ENCODE measurements around the gene SPATA2.
"Not testable (repeated sequence)": the region's sequence is repeated elsewhere in the genome, so short reads cannot be mapped to it uniquely, and the experiment has no call there.

SPATA2 gene

GRCh38 chr20:49955830-49956396, 40.6 kb upstream of the SPATA2 start:
- not testable (repeated sequence) for DNase-seq (ENCODE audit: low spot score); H3K23ac ChIP-seq (ENCODE audit: low read depth, low read length, poor library complexity); H2BK5ac ChIP-seq (ENCODE audit: low read length); H3K18ac ChIP-seq (ENCODE audit: low read length); H3K4me2 ChIP-seq (ENCODE audit: insufficient read depth, low read length, poor library complexity, severe bottlenecking); H2AFZ ChIP-seq (ENCODE audit: low read length); H2BK12ac ChIP-seq (ENCODE audit: low read length); H3K79me1 ChIP-seq (ENCODE audit: low read depth, low read length); H3K9me3 ChIP-seq (replicated peaks in 1 of 2; ENCODE audit: control insufficient read depth in 2 of 2, insufficient read depth in 1 of 2, low read depth in 1 of 2, low read length in 2 of 2); H3K27me3 ChIP-seq (ENCODE audit: control insufficient read depth in 3 of 3, insufficient read depth in 3 of 3, low read depth in 1 of 3, low read length in 3 of 3); H3K4me1 ChIP-seq (ENCODE audit: control insufficient read depth in 2 of 2, insufficient read depth in 1 of 2, low read depth in 1 of 2, low read length in 2 of 2); H2BK120ac ChIP-seq (ENCODE audit: low read depth, low read length); H4K91ac ChIP-seq (ENCODE audit: low read depth, low read length, poor library complexity); H2AK5ac ChIP-seq (ENCODE audit: low read depth, low read length); H3K4me3 ChIP-seq (ENCODE audit: low read length in 2 of 2); H2BK15ac ChIP-seq (ENCODE audit: low read length); H3K27ac ChIP-seq (replicated peaks; ENCODE audit: low read length); H3K14ac ChIP-seq (ENCODE audit: low read length); H4K8ac ChIP-seq (ENCODE audit: low read depth, low read length); H3K9ac ChIP-seq (ENCODE audit: low read depth, low read length, poor library complexity); H3K4ac ChIP-seq (ENCODE audit: low read length)
- no CpG with 5 or more reads among the region's 12 CpGs for WGBS, 2 donors (ENCODE audit: extremely low coverage in 2 of 2, insufficient read length in 2 of 2, insufficient replicate concordance in 1 of 2)
- peaks cover 30 to 73% of the 10 kb centered on the region in 2 donors for H3K36me3 ChIP-seq (replicated peaks in 1 of 2; ENCODE audit: control insufficient read depth in 2 of 2, insufficient read depth in 2 of 2, low read length in 2 of 2)

- H3K4me2 ChIP-seq (ENCODE audit: insufficient read depth, low read length, poor library complexity, severe bottlenecking) = no peak overlapping the region
- H3K23ac ChIP-seq (ENCODE audit: low read depth, low read length, poor library complexity) = no peak overlapping the region
- H3K27me3 ChIP-seq (ENCODE audit: control insufficient read depth in 3 of 3, insufficient read depth in 3 of 3, low read depth in 1 of 3, low read length in 3 of 3) = no peaks in the 10 kb centered on the region
- H3K27ac ChIP-seq (replicated peaks; ENCODE audit: low read length) = no peak overlapping the region
- no peaks in the 10 kb centered on the region for H3K79me1 ChIP-seq (ENCODE audit: low read depth, low read length)
- no peak overlapping the region for H2BK5ac ChIP-seq (ENCODE audit: low read length)
- no peak overlapping the region for H2AK5ac ChIP-seq (ENCODE audit: low read depth, low read length)
- no peak overlapping the region for H2AFZ ChIP-seq (ENCODE audit: low read length)
- H4K91ac ChIP-seq (ENCODE audit: low read depth, low read length, poor library complexity) = no peak overlapping the region
- peaks cover 0 to 3% of the 10 kb centered on the region in 2 donors for H3K9me3 ChIP-seq (replicated peaks in 1 of 2; ENCODE audit: control insufficient read depth in 2 of 2, insufficient read depth in 1 of 2, low read depth in 1 of 2, low read length in 2 of 2)
- H2BK15ac ChIP-seq (ENCODE audit: low read length) = no peak overlapping the region
- peaks cover 35 to 79% of the 10 kb centered on the region in 2 donors for H3K36me3 ChIP-seq (replicated peaks in 1 of 2; ENCODE audit: control insufficient read depth in 2 of 2, insufficient read depth in 2 of 2, low read length in 2 of 2)
- H3K14ac ChIP-seq (ENCODE audit: low read length) = no peak overlapping the region
- no peak overlapping the region for H3K9ac ChIP-seq (ENCODE audit: low read depth, low read length, poor library complexity)
- no CpG with 5 or more reads among the region's 3 CpGs for WGBS, 2 donors (ENCODE audit: extremely low coverage in 2 of 2, insufficient read length in 2 of 2, insufficient replicate concordance in 1 of 2)
- no peak overlapping the region for H4K8ac ChIP-seq (ENCODE audit: low read depth, low read length)
- no peak overlapping the region for H2BK120ac ChIP-seq (ENCODE audit: low read depth, low read length)
- no peak overlapping the region for H2BK12ac ChIP-seq (ENCODE audit: low read length)
- H3K4me3 ChIP-seq (ENCODE audit: low read length in 2 of 2) = no peak overlapping the region
- no peak overlapping the region for H3K18ac ChIP-seq (ENCODE audit: low read length)
- H3K4ac ChIP-seq (ENCODE audit: low read length) = no peak overlapping the region
- H3K4me1 ChIP-seq (ENCODE audit: control insufficient read depth in 2 of 2, insufficient read depth in 1 of 2, low read depth in 1 of 2, low read length in 2 of 2) = no peaks in the 10 kb centered on the region
- DNase-seq (ENCODE audit: low spot score) = no peak
Measured at GRCh38 chr20:49955167-49955566, 39.8 kb upstream of the SPATA2 start.

GRCh38 chr20:49951151-49951550, 35.8 kb upstream of the SPATA2 start:
- Histone ChIP-seq H3K79me1 (ENCODE audit: low read depth, low read length) (no peaks in the 10 kb centered on the region), H3K18ac (ENCODE audit: low read length) (no peak overlapping the region), H3K36me3 (replicated peaks in 1 of 2; ENCODE audit: control insufficient read depth in 2 of 2, insufficient read depth in 2 of 2, low read length in 2 of 2) (peaks cover 43 to 89% of the 10 kb centered on the region in 2 donors), H4K8ac (ENCODE audit: low read depth, low read length) (no peak overlapping the region), H3K23ac (ENCODE audit: low read depth, low read length, poor library complexity) (no peak overlapping the region), H3K27ac (replicated peaks; ENCODE audit: low read length) (no peak overlapping the region), H2BK5ac (ENCODE audit: low read length) (no peak overlapping the region), H4K91ac (ENCODE audit: low read depth, low read length, poor library complexity) (no peak overlapping the region), H3K9me3 (replicated peaks in 1 of 2; ENCODE audit: control insufficient read depth in 2 of 2, insufficient read depth in 1 of 2, low read depth in 1 of 2, low read length in 2 of 2) (no peaks in the 10 kb centered on the region), H2AK5ac (ENCODE audit: low read depth, low read length) (no peak overlapping the region), H3K9ac (ENCODE audit: low read depth, low read length, poor library complexity) (no peak overlapping the region), H3K4me3 (ENCODE audit: low read length in 2 of 2) (no peak overlapping the region), H3K4ac (ENCODE audit: low read length) (no peak overlapping the region), H2BK12ac (ENCODE audit: low read length) (no peak overlapping the region), H3K4me2 (ENCODE audit: insufficient read depth, low read length, poor library complexity, severe bottlenecking) (no peak overlapping the region), H2BK15ac (ENCODE audit: low read length) (no peak overlapping the region), H3K4me1 (ENCODE audit: control insufficient read depth in 2 of 2, insufficient read depth in 1 of 2, low read depth in 1 of 2, low read length in 2 of 2) (no peaks in the 10 kb centered on the region), H3K27me3 (ENCODE audit: control insufficient read depth in 3 of 3, insufficient read depth in 3 of 3, low read depth in 1 of 3, low read length in 3 of 3) (no peaks in the 10 kb centered on the region), H2AFZ (ENCODE audit: low read length) (no peak overlapping the region), H3K14ac (ENCODE audit: low read length) (no peak overlapping the region), H2BK120ac (ENCODE audit: low read depth, low read length) (no peak overlapping the region)
- WGBS, 2 donors (ENCODE audit: extremely low coverage in 2 of 2, insufficient read length in 2 of 2, insufficient replicate concordance in 1 of 2) = no CpG with 5 or more reads among the region's 4 CpGs
- DNase-seq (ENCODE audit: low spot score) = no peak

GRCh38 chr20:49948809-49949507, 33.6 kb upstream of the SPATA2 start:
- no peak overlapping the region for H4K91ac ChIP-seq (ENCODE audit: low read depth, low read length, poor library complexity)
- no peaks in the 10 kb centered on the region for H3K79me1 ChIP-seq (ENCODE audit: low read depth, low read length)
- no peak overlapping the region for H2AFZ ChIP-seq (ENCODE audit: low read length)
- H2AK5ac ChIP-seq (ENCODE audit: low read depth, low read length) = no peak overlapping the region
- no peak overlapping the region for H2BK12ac ChIP-seq (ENCODE audit: low read length)
- no CpG with 5 or more reads among the region's 11 CpGs for WGBS, 2 donors (ENCODE audit: extremely low coverage in 2 of 2, insufficient read length in 2 of 2, insufficient replicate concordance in 1 of 2)
- no peaks in the 10 kb centered on the region for H3K9me3 ChIP-seq (replicated peaks in 1 of 2; ENCODE audit: control insufficient read depth in 2 of 2, insufficient read depth in 1 of 2, low read depth in 1 of 2, low read length in 2 of 2)
- H4K8ac ChIP-seq (ENCODE audit: low read depth, low read length) = no peak overlapping the region
- H2BK120ac ChIP-seq (ENCODE audit: low read depth, low read length) = no peak overlapping the region
- no peak overlapping the region for H3K4ac ChIP-seq (ENCODE audit: low read length)
- no peak for DNase-seq (ENCODE audit: low spot score)
- no peak overlapping the region for H3K4me2 ChIP-seq (ENCODE audit: insufficient read depth, low read length, poor library complexity, severe bottlenecking)
- H2BK5ac ChIP-seq (ENCODE audit: low read length) = no peak overlapping the region
- no peak overlapping the region for H3K14ac ChIP-seq (ENCODE audit: low read length)
- no peak overlapping the region for H3K23ac ChIP-seq (ENCODE audit: low read depth, low read length, poor library complexity)
- H3K9ac ChIP-seq (ENCODE audit: low read depth, low read length, poor library complexity) = no peak overlapping the region
- no peak overlapping the region for H2BK15ac ChIP-seq (ENCODE audit: low read length)
- no peaks in the 10 kb centered on the region for H3K27me3 ChIP-seq (ENCODE audit: control insufficient read depth in 3 of 3, insufficient read depth in 3 of 3, low read depth in 1 of 3, low read length in 3 of 3)
- peaks cover 38 to 93% of the 10 kb centered on the region in 2 donors for H3K36me3 ChIP-seq (replicated peaks in 1 of 2; ENCODE audit: control insufficient read depth in 2 of 2, insufficient read depth in 2 of 2, low read length in 2 of 2)
- H3K4me3 ChIP-seq (ENCODE audit: low read length in 2 of 2) = no peak overlapping the region
- H3K4me1 ChIP-seq (ENCODE audit: control insufficient read depth in 2 of 2, insufficient read depth in 1 of 2, low read depth in 1 of 2, low read length in 2 of 2) = no peaks in the 10 kb centered on the region
- no peak overlapping the region for H3K18ac ChIP-seq (ENCODE audit: low read length)
- H3K27ac ChIP-seq (replicated peaks; ENCODE audit: low read length) = no peak overlapping the region
